K562 (cell line): ENCODE measurements around the gene NSUN2. TPM values are rescaled to one million over a fixed set of nuclear protein-coding genes. Genes with fewer than 3 reads are reported as not detected.

ENCODE experiments used
- ATAC-seq: fragments of 200-7000 bp; cut with Tn5 transposase; 3 replicates; pipeline ENCODE4 v1.9.1; 2020; ENCODE audit warnings: moderate library complexity
- BruUV-seq: library from RNA; stranded (reverse); fragments of 400-500 nt; replicated peaks from 2 replicates; lab custom pipeline; 2021; lab: Mats Ljungman, UMichigan
- CTCF ChIA-PET: fragments of 300-600 bp; formaldehyde crosslinking; extraction: SDS; loops from one replicate; lab custom pipeline; 2021; ENCODE audit warnings: low intra/inter-chr PET ratio; lab: Yijun Ruan, JAX
- POLR2A ChIA-PET: fragments of 300-600, 350-650 bp; sonication (Branson Sonifier 250); formaldehyde crosslinking; extraction: SDS; loops from one replicate; lab custom pipeline; 2021; ENCODE audit warnings: antibody characterized with exemption, inconsistent platforms; lab: Yijun Ruan, JAX
- DNase-seq, 4 experiments: peaks; one replicate each; pipeline versions ENCODE4 v3.0.0 to v3.0.0-alpha.2; 2011 to 2018; ENCODE audit warnings: low spot score in 3 of 4, mixed read lengths in 3 of 4; ENCODE audit errors: extremely low read depth in 1 of 4
- FAIRE-seq: peaks from 2 replicates; lab custom pipeline; 2011; peaks lifted over from hg19 to GRCh38; lab: Jason Lieb, UNC
- H2AFZ ChIP-seq: 2 replicates; pipeline ENCODE4 v1.6.0; 2011; ENCODE audit warnings: low read depth, low read length, control low read depth, inconsistent platforms
- H3K27ac ChIP-seq: fragments of 200-600 bp; 3 replicates; pipeline ENCODE4 v1.8.0; 2011; ENCODE audit warnings: low read depth, mild to moderate bottlenecking, control low read depth, inconsistent platforms, low read length, moderate library complexity, mixed read lengths; ENCODE audit errors: extremely low read depth
- H3K27me3 ChIP-seq, 2 experiments: fragments of 300-600 bp in 1 of 2; 2 replicates in 1 of 2; 3 replicates in 1 of 2; pipeline versions ENCODE4 v1.6.0 to v1.8.0; 2011; ENCODE audit warnings: inconsistent platforms in 2 of 2, low read length in 2 of 2, mild to moderate bottlenecking in 1 of 2, mixed read lengths in 1 of 2, moderate library complexity in 1 of 2; ENCODE audit not compliant: control insufficient read depth in 2 of 2, insufficient read depth in 2 of 2
- H3K36me3 ChIP-seq: fragments of 300-600 bp; 3 replicates; pipeline ENCODE4 v1.8.0; 2011; ENCODE audit warnings: mild to moderate bottlenecking, low read length, inconsistent platforms; ENCODE audit not compliant: control insufficient read depth, insufficient read depth
- H3K4me1 ChIP-seq, 2 experiments: fragments of 200-600 bp in 1 of 2; replicated peaks in 1 of 2; 2 replicates in 1 of 2; 3 replicates in 1 of 2; pipeline versions ENCODE4 v1.5.1 to v1.8.0; 2011; ENCODE audit warnings: inconsistent platforms in 2 of 2, low read length in 2 of 2, mild to moderate bottlenecking in 1 of 2, mixed read lengths in 1 of 2, moderate library complexity in 1 of 2; ENCODE audit not compliant: control insufficient read depth in 2 of 2, insufficient read depth in 2 of 2
- H3K4me2 ChIP-seq: 2 replicates; pipeline ENCODE4 v1.6.1; 2011; ENCODE audit warnings: low read length, control low read depth, inconsistent platforms, mixed read lengths; ENCODE audit not compliant: insufficient read depth
- H3K4me3 ChIP-seq: fragments of 200-600 bp; sonication (generic), shearing (Covaris generic); 2 replicates; pipeline ENCODE4 v1.5.1; 2016; ENCODE audit warnings: control low read depth, inconsistent platforms
- H3K79me2 ChIP-seq: fragments of 200-600 bp; 3 replicates; pipeline ENCODE4 v1.8.0; 2011; ENCODE audit warnings: low read length, inconsistent platforms; ENCODE audit not compliant: control insufficient read depth, insufficient read depth
- H3K9ac ChIP-seq, 2 experiments: 2 replicates each; pipeline versions ENCODE4 v1.6.0 to v1.6.1; 2011; ENCODE audit warnings: low read depth in 2 of 2, low read length in 2 of 2, control low read depth in 1 of 2, inconsistent platforms in 1 of 2, mild to moderate bottlenecking in 1 of 2, mixed read lengths in 1 of 2; ENCODE audit not compliant: insufficient read depth in 1 of 2
- H3K9me1 ChIP-seq: one replicate; pipeline ENCODE4 v1.6.0; 2011; ENCODE audit warnings: inconsistent platforms, mild to moderate bottlenecking, low read length, moderate library complexity; ENCODE audit not compliant: control insufficient read depth, insufficient read depth
- H3K9me3 ChIP-seq: replicated peaks from 2 replicates; pipeline ENCODE4 v1.5.1; 2011; ENCODE audit warnings: low read depth, low read length, inconsistent platforms; ENCODE audit not compliant: control insufficient read depth, insufficient read depth
- H4K20me1 ChIP-seq: replicated peaks from 2 replicates; pipeline ENCODE4 v1.6.1; 2011; ENCODE audit warnings: low read length, inconsistent platforms, mixed read lengths; ENCODE audit not compliant: control insufficient read depth, insufficient read depth
- ATF7 ChIP-seq: fragments of 450-650 bp; IDR thresholded peaks from 2 replicates; pipeline ENCODE4 v1.7.1; 2014; ENCODE audit warnings: mild to moderate bottlenecking, moderate library complexity
- CBX5 ChIP-seq: IDR thresholded peaks from 2 replicates; pipeline ENCODE4 v1.6.1; 2014; ENCODE audit warnings: low read depth, borderline replicate concordance
- FIP1L1 ChIP-seq: fragments of 200-400 bp; formaldehyde crosslinking; IDR thresholded peaks from 2 replicates; pipeline ENCODE4 v1.6.1; 2018; ENCODE audit warnings: mild to moderate bottlenecking, low read depth, low read length; ENCODE audit not compliant: poor library complexity, severe bottlenecking
- FOSL1 ChIP-seq: fragments of 200-800 bp; sonication (Bioruptor generic); conservative IDR thresholded peaks from 2 replicates; pipeline ENCODE4 v1.6.1; 2016; ENCODE audit warnings: missing genetic modification characterization, missing compliant biosample characterization
- SP1 ChIP-seq: sonication (generic); formaldehyde crosslinking; IDR thresholded peaks from 2 replicates; pipeline ENCODE4 v1.8.1; 2022; ENCODE audit warnings: mild to moderate bottlenecking, missing genetic modification reagents
- ZBED1 ChIP-seq: IDR thresholded peaks from 2 replicates; pipeline ENCODE4 v1.6.1; 2014
- ZNF263 ChIP-seq: sonication (generic); formaldehyde crosslinking; IDR thresholded peaks from 2 replicates; pipeline ENCODE4 v1.8.0; 2022; ENCODE audit warnings: mild to moderate bottlenecking, missing genetic modification reagents, borderline replicate concordance
- WGBS: fragments of 100-300 bp; shearing (Covaris generic); methylation state at CpG from one replicate; pipeline ENCODE4 v1.1.6; 2016; ENCODE audit warnings: low coverage, mixed read lengths; ENCODE audit not compliant: insufficient coverage; ENCODE audit errors: missing lambda C conversion rate; 5-methylcytosine and 5-hydroxymethylcytosine counted together
- in situ Hi-C: fragments of 300-500 bp; cut with MboI; formaldehyde crosslinking; loops from 4 replicates; pipeline ENCODE4 v1.15.0; 2018; ENCODE audit warnings: inconsistent platforms, mixed read lengths
- intact Hi-C: fragments of 100-400 bp; cut with micrococcal nuclease; formaldehyde crosslinking; loops from 2 replicates; pipeline ENCODE4 v1.14.2; 2022
- polyA plus RNA-seq, 8 experiments: library from polyadenylated mRNA; depleted of rRNA in 4 of 8; stranded (reverse) in 5 of 8; unstranded in 3 of 8; fragments of >200 nt; fragmentation: Nextera tagmentation in 2 of 8; fragmentation: Illumina TruSeq in 1 of 8; extraction: Ambion mirVana in 2 of 8; extraction: Trizol in 1 of 8; gene quantifications; 2 replicates each; pipeline versions ENCODE4 v1.2.1 to v1.2.3, GENCODE V29; 2011 to 2014; ENCODE audit warnings: inconsistent platforms in 1 of 8, missing spikeins in 1 of 8
- total RNA-seq, 7 experiments: library from RNA; depleted of rRNA in 6 of 7; stranded (reverse); fragments of >200 nt in 6 of 7; fragmentation: Illumina TruSeq in 2 of 7; extraction: Trizol in 2 of 7; gene quantifications; 2 replicates each; pipeline versions ENCODE4 v1.2.1 to v1.2.3, GENCODE V29; 2011 to 2021; ENCODE audit warnings: low replicate concordance in 1 of 7
- TF ChIP-seq, protein P1 (sequence below): IDR thresholded peaks from 2 replicates; pipeline ENCODE4 v1.6.1; 2011; ENCODE audit not compliant: insufficient read length; ENCODE audit errors: extremely low read depth

Gene NSUN2
- total and polyA plus RNA-seq, 9 of the 15 experiments (the other 6 are each of a cell fraction or from before 2014, with no cell fraction given), result 9.2 to 167 (median 127) TPM

GRCh38 chr5:6573651-6574101 is 59.2 kb downstream of the NSUN2 start:
- no peaks in the 10 kb centered on the region for H3K9me1 ChIP-seq
- BruUV-seq, result no TSS peak
- no peak overlapping the region for H3K27ac ChIP-seq
- TF ChIP-seq ATF7 (no peak), SP1 (no peak), FIP1L1 (no peak), FOSL1 (no peak), ZNF263 (CRISPR knock-in tag) (no peak), CBX5 (no peak), ZBED1 (no peak)
- TF ChIP-seq, protein P1, sequence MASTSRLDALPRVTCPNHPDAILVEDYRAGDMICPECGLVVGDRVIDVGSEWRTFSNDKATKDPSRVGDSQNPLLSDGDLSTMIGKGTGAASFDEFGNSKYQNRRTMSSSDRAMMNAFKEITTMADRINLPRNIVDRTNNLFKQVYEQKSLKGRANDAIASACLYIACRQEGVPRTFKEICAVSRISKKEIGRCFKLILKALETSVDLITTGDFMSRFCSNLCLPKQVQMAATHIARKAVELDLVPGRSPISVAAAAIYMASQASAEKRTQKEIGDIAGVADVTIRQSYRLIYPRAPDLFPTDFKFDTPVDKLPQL, result no peak
- in situ Hi-C loops (no loop called here), intact Hi-C loops (loop anchor here (10.0 kb wide), 1 partner anchor 269 kb away; no protein-coding TSS in a partner anchor)
- CTCF ChIA-PET, result no interaction called here
- H3K27me3 ChIP-seq, result peaks cover 35 to 61% of the 10 kb centered on the region in 2 experiments
- H3K9me3 ChIP-seq, result no peaks in the 10 kb centered on the region
- 2% methylated on average over 12 of the region's 12 CpGs for WGBS
- ATAC-seq, result no peak
- DNase-seq, result no peak
- POLR2A ChIA-PET, result no interaction called here
- H3K36me3 ChIP-seq, result no peaks in the 10 kb centered on the region
- 0 out of 2 replicates have a peak, but pooled peaks cover 4% of the 10 kb centered on the region for H4K20me1 ChIP-seq
- no peak overlapping the region for H3K4me3 ChIP-seq
- peaks cover 0 to 4% of the 10 kb centered on the region in 2 experiments; a peak in 1 of 5 replicates for H3K4me1 ChIP-seq
- H3K4me2 ChIP-seq, result no peak overlapping the region
- H2AFZ ChIP-seq, result no peak overlapping the region
- H3K79me2 ChIP-seq, result no peaks in the 10 kb centered on the region
- FAIRE-seq, result no peak
- H3K9ac ChIP-seq, result no peak overlapping the region
